ENCODE data around the gene PSMB11.

Gene PSMB11

GRCh38 chr14:23085458-23085857 is 43.4 kb downstream of the PSMB11 start:
- DNase-seq (ENCODE audit: low read depth in 2 of 2): no peak

- DNase-seq (ENCODE audit: low read depth in 2 of 2): no peak
Measured at GRCh38 chr14:23086565-23086964, 44.6 kb downstream of the PSMB11 start.

- no peak for DNase-seq (ENCODE audit: low read depth in 2 of 2)
Measured at GRCh38 chr14:23089498-23090253, 47.7 kb downstream of the PSMB11 start.

GRCh38 chr14:23090254-23090636 is 48.2 kb downstream of the PSMB11 start:
- DNase-seq (ENCODE audit: low read depth in 2 of 2): no peak

GRCh38 chr14:23091294-23092225 is 49.5 kb downstream of the PSMB11 start:
- DNase-seq (ENCODE audit: low read depth in 2 of 2): no peak

- no peak for DNase-seq (ENCODE audit: low read depth in 2 of 2)
Measured at GRCh38 chr14:23093104-23093503, 51.1 kb downstream of the PSMB11 start.

GRCh38 chr14:23093526-23093925 is 51.5 kb downstream of the PSMB11 start:
- no peak for DNase-seq (ENCODE audit: low read depth in 2 of 2)
